Occipital lobe (tissue), 2 donors: Measurements from ENCODE around the gene ZNF385C. TPM values are rescaled to one million over a fixed set of nuclear protein-coding genes. Genes with fewer than 3 reads are reported as not detected.
"Not testable (repeated sequence)": the region's sequence is repeated elsewhere in the genome, so short reads cannot be mapped to it uniquely, and the experiment has no call there.

Source experiments
- DNase-seq: peaks from one replicate; lab custom pipeline; 2025; lab: John Stamatoyannopoulos, UW
- total RNA-seq: library from RNA; depleted of rRNA; stranded (reverse); fragments of >200 nt; gene quantifications from one replicate; pipeline ENCODE4 v1.2.3, GENCODE V29; 2014

The ZNF385C gene
- total RNA-seq, result 0.31 TPM

GRCh38 chr17:42097691-42098631, at the start of gene ZNF385C:
Gene ZNF385C, minus strand, starts transcription at chr17:42098473. Its CDS starts 35,417 bp downstream, at chr17:42063056.
- DNase-seq, result no peak

GRCh38 chr17:42146911-42147607, 48.8 kb upstream of the ZNF385C start:
- no peak for DNase-seq

GRCh38 chr17:42143138-42143537, 44.9 kb upstream of the ZNF385C start:
- not testable (repeated sequence) for DNase-seq

- DNase-seq, result no peak
Measured at GRCh38 chr17:42142371-42142896, 44.2 kb upstream of the ZNF385C start.

- no peak for DNase-seq
Measured at GRCh38 chr17:42141382-42141781, 43.1 kb upstream of the ZNF385C start.

- not testable (repeated sequence) for DNase-seq
Measured at GRCh38 chr17:42140690-42141089, 42.4 kb upstream of the ZNF385C start.

GRCh38 chr17:42138749-42139492, 40.6 kb upstream of the ZNF385C start:
- no peak for DNase-seq

GRCh38 chr17:42136654-42137051, 38.4 kb upstream of the ZNF385C start:
- DNase-seq, result no peak

GRCh38 chr17:42135664-42136653, 37.7 kb upstream of the ZNF385C start:
- DNase-seq, result no peak

- DNase-seq, result no peak
Measured at GRCh38 chr17:42135151-42135550, 36.9 kb upstream of the ZNF385C start.

GRCh38 chr17:42133461-42134041, 35.3 kb upstream of the ZNF385C start:
- no peak for DNase-seq

GRCh38 chr17:42132941-42133340, 34.7 kb upstream of the ZNF385C start:
- DNase-seq, result peak; percentile 49

- DNase-seq, result no peak
Measured at GRCh38 chr17:42131981-42132432, 33.7 kb upstream of the ZNF385C start.

GRCh38 chr17:42131232-42131631, 33.0 kb upstream of the ZNF385C start:
- DNase-seq, result no peak

GRCh38 chr17:42130310-42130936, 32.1 kb upstream of the ZNF385C start:
- no peak for DNase-seq

- no peak for DNase-seq
Measured at GRCh38 chr17:42129109-42129837, 31.0 kb upstream of the ZNF385C start.

GRCh38 chr17:42127414-42127813, 29.1 kb upstream of the ZNF385C start:
- DNase-seq, result no peak

GRCh38 chr17:42126836-42127235, 28.6 kb upstream of the ZNF385C start:
- DNase-seq, result no peak

GRCh38 chr17:42125565-42125964, 27.3 kb upstream of the ZNF385C start:
- DNase-seq, result no peak
